Prostate gland (tissue), 2 donors: ENCODE data around the gene SMARCA4.

Source experiments
- POLR2A ChIP-seq: fragments of 450-650 bp; IDR thresholded peaks from one replicate; pipeline ENCODE4 v1.6.1; 2016; ENCODE audit warnings: antibody characterized with exemption, mild to moderate bottlenecking
- POLR2AphosphoS5 ChIP-seq: sonication (generic); formaldehyde crosslinking; IDR thresholded peaks from one replicate; pipeline ENCODE4 v1.6.1; 2017; ENCODE audit warnings: antibody characterized with exemption
- TF ChIP-seq, protein P1 (sequence below), 4 experiments: fragments of 200-600 bp in 2 of 4; fragments of 450-650 bp in 2 of 4; sonication (generic) in 2 of 4; IDR thresholded peaks; 1 replicate in 3 of 4; 2 replicates in 1 of 4; pipeline ENCODE4 v1.5.1; 2016 to 2019; ENCODE audit warnings: antibody characterized with exemption in 4 of 4, mild to moderate bottlenecking in 2 of 4, moderate library complexity in 2 of 4

DNA sequence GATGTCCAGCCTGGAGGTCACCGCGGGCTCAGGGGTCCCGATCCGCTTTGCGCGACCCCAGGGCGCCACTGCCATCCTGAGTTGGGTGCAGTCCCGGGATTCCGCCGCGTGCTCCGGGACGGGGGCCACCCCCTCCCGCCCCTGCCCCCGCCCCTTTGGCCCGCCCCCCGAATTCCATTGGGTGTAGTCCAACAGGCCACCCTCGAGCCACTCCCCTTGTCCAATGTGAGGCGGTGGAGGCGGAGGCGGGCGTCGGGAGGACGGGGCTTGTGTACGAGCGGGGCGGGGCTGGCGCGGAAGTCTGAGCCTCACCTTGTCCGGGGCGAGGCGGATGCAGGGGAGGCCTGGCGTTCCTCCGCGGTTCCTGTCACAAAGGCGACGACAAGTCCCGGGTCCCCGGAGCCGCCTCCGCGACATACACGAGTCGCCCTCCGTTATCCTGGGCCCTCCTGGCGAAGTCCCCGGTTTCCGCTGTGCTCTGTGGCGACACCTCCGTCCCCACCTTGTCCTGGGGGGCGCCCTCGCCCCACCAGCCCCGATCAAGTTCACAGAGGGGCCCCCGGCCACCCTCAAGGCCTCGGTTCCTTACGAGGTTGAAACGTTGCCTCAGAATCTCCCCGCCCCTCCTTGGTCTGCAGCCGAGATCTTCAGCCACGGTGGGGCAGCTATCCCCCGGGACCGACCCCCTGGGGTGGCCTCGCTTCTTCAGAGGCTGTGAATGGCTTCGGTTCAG lies 129.6 kb downstream of the SMARCA4 start:
- TF ChIP-seq POLR2AphosphoS5 (peak; percentile 95), POLR2A (peak; percentile 97)
- TF ChIP-seq, protein P1, sequence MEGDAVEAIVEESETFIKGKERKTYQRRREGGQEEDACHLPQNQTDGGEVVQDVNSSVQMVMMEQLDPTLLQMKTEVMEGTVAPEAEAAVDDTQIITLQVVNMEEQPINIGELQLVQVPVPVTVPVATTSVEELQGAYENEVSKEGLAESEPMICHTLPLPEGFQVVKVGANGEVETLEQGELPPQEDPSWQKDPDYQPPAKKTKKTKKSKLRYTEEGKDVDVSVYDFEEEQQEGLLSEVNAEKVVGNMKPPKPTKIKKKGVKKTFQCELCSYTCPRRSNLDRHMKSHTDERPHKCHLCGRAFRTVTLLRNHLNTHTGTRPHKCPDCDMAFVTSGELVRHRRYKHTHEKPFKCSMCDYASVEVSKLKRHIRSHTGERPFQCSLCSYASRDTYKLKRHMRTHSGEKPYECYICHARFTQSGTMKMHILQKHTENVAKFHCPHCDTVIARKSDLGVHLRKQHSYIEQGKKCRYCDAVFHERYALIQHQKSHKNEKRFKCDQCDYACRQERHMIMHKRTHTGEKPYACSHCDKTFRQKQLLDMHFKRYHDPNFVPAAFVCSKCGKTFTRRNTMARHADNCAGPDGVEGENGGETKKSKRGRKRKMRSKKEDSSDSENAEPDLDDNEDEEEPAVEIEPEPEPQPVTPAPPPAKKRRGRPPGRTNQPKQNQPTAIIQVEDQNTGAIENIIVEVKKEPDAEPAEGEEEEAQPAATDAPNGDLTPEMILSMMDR (IDR thresholded peaks at IDR 0.05): peak in 2 of 4 experiments; percentile 2 to 23
